Muscle layer of colon (tissue), 2 donors: ENCODE results near the gene MERTK.

Source experiments
- H3K27ac ChIP-seq: one replicate; pipeline ENCODE4 v1.7.0; 2013; ENCODE audit warnings: low read depth, mild to moderate bottlenecking, low read length, moderate library complexity
- H3K27me3 ChIP-seq, 2 donors: one replicate each; pipeline ENCODE4 v1.7.0; 2013; ENCODE audit warnings: low read length in 2 of 2, mild to moderate bottlenecking in 2 of 2; ENCODE audit not compliant: insufficient read depth in 2 of 2, control insufficient read depth in 1 of 2
- H3K36me3 ChIP-seq: one replicate; pipeline ENCODE4 v1.7.0; 2013; ENCODE audit warnings: mild to moderate bottlenecking, low read length; ENCODE audit not compliant: insufficient read depth
- H3K4me1 ChIP-seq: one replicate; pipeline ENCODE4 v1.7.0; 2013; ENCODE audit warnings: mild to moderate bottlenecking, low read length; ENCODE audit not compliant: insufficient read depth
- H3K4me3 ChIP-seq, 2 donors: one replicate each; pipeline ENCODE4 v1.7.0; 2013; ENCODE audit warnings: low read length in 2 of 2, low read depth in 1 of 2, mild to moderate bottlenecking in 1 of 2, moderate library complexity in 1 of 2
- H3K9ac ChIP-seq: one replicate; pipeline ENCODE4 v1.7.0; 2013; ENCODE audit warnings: low read length
- H3K9me3 ChIP-seq: one replicate; pipeline ENCODE4 v1.7.0; 2013; ENCODE audit warnings: mild to moderate bottlenecking, low read length
- donor health status: abdominal sarcoma.
- donor health status: Adenocarcinoma of cecum.

The MERTK gene

DNA sequence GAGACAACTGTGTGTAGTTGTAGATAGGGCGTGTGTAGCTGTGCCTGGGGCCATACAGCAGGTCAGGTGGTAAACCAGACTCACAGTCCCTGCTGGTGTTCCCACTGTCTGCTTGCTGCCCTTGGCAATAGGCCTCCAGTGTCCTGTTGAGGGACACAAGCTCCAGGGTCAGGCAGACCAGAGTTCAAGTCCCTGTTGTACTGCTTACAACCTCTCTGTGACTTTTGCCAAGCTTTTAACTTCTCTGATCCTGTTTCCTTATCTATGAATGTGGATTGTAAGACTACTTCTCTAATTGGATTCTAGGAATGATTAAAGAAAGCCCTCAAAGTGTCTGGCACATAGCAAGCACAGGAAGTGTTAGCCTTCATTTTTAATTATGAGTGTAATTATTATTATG lies 68.6 kb downstream of the MERTK start:
- H3K27ac ChIP-seq = no peak overlapping the region
- no peaks in the 10 kb centered on the region for H3K4me1 ChIP-seq
- no peaks in the 10 kb centered on the region for H3K27me3 ChIP-seq
- H3K9ac ChIP-seq = no peak overlapping the region
- no peak overlapping the region for H3K4me3 ChIP-seq
- no peaks in the 10 kb centered on the region for H3K9me3 ChIP-seq
- peaks cover 4% of the 10 kb centered on the region for H3K36me3 ChIP-seq

DNA sequence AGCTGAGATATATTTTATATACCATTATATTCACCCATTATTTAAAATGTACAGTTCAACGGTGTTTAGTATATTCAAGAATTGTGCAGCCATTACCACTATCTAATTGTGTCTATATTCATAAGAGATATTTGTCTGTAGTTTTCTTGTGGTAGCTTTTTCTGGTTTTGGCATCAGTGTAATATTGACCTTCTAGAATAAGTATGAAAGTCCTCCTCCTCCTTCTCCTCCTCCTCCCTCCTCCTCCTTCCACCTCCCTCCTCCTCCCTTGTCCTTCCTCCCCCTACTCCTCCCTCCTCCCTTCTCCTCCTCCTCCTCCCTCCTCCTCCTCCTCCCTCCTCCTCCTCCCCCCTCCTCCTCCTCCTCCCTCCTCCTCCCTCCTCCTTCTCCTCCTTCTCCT lies 72.0 kb downstream of the MERTK start:
- H3K9ac ChIP-seq = no peak overlapping the region
- no peak overlapping the region for H3K4me3 ChIP-seq
- no peak overlapping the region for H3K27ac ChIP-seq
- peaks cover 10% of the 10 kb centered on the region for H3K36me3 ChIP-seq
- no peaks in the 10 kb centered on the region for H3K4me1 ChIP-seq
- H3K27me3 ChIP-seq = no peaks in the 10 kb centered on the region
- no peaks in the 10 kb centered on the region for H3K9me3 ChIP-seq

DNA sequence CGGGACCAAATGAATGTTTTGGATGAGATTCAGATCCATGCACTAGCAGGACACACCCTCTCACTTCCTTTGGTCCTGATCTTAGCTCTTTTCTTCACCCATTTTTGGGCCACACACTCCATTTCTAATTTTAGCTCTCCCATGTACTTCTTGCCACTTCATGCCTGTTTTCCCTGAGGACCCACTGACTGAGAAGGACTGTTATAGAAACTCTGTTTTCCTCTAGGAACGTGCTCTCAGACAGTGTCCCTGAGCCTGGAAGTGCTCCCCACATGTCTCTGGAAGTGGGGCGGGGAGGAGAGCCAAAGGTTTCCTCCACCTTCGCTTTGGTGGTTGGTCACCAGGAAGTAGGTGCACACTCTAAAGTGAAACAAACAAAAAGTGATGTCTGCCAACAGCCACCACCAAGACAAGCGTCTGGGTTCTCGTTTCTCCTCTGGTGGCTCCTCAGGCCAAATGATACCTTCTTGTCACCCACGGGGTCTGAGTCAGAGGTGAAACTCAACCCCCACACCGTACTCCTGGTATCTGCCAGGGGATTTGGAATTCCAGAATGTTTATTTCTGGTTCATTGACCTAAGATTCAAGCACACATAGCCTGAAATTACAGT lies 74.7 kb downstream of the MERTK start:
- no peak overlapping the region for H3K4me3 ChIP-seq
- no peaks in the 10 kb centered on the region for H3K4me1 ChIP-seq
- H3K9ac ChIP-seq = no peak overlapping the region
- peaks cover 24% of the 10 kb centered on the region for H3K36me3 ChIP-seq
- H3K9me3 ChIP-seq = no peaks in the 10 kb centered on the region
- H3K27ac ChIP-seq = no peak overlapping the region
- H3K27me3 ChIP-seq = no peaks in the 10 kb centered on the region

DNA sequence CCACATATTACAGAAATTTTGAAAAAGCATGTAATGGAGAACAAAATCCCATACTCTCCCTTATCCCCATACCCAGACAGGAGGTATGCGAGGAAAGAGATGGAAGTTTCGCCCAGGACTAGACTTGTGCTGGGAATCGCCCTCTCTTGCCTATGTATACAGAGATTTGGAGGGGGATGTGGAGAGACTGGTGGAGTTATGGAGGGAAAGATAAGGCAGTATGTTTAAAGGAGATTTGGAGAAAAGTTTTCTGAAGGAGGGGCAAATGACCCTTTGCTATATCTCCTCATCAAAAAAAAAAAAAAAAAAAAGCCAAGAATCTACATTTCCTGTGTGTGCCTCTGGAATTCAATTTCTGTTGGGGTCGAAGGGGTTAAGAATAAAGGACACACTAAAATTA lies 75.3 kb downstream of the MERTK start:
- Histone ChIP-seq H3K9me3 (no peaks in the 10 kb centered on the region), H3K36me3 (peaks cover 20% of the 10 kb centered on the region), H3K4me3 (no peak overlapping the region), H3K27me3 (no peaks in the 10 kb centered on the region), H3K9ac (no peak overlapping the region), H3K4me1 (no peaks in the 10 kb centered on the region), H3K27ac (no peak overlapping the region)

DNA sequence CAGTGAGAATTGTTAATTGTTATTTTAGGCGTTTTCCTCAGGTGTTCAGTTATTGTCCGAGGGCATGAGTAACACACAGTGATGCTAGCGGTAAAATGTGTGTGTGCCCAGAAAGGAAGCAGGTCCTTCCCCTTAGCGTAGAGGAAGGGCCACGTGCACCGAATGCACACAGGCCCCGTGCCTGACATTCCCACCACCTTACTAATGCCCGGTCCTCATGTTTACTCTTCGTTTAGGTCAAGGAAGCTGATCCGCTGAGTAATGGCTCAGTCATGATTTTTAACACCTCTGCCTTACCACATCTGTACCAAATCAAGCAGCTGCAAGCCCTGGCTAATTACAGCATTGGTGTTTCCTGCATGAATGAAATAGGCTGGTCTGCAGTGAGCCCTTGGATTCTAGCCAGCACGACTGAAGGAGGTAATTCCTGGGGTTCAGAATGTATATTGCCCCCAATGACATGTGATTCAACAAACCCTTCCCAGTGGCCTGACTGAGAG lies 76.7 kb downstream of the MERTK start:
- no peak overlapping the region for H3K9ac ChIP-seq
- H3K4me1 ChIP-seq = no peaks in the 10 kb centered on the region
- no peaks in the 10 kb centered on the region for H3K27me3 ChIP-seq
- no peak overlapping the region for H3K4me3 ChIP-seq
- H3K27ac ChIP-seq = no peak overlapping the region
- H3K9me3 ChIP-seq = no peaks in the 10 kb centered on the region
- peaks cover 20% of the 10 kb centered on the region for H3K36me3 ChIP-seq

DNA sequence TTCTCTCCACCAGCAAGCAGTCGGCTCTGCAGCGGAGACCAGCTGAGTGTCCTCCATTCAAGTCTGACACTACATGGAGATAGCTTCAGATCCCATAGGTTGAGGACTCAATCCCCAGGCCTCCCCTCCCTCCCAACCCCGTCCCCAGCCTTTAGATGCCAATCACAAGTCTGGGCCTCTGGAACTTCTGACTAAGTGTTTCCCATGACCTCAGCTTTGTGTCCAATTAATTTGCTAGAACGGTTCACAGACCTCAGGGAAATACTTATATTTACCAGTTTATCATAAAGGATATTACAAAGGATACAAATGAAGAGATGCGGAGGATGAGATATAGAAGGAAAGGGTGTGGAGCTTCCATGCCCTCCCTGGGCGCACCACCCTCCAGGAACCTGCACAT lies 77.4 kb downstream of the MERTK start:
- H3K27ac ChIP-seq = no peak overlapping the region
- no peaks in the 10 kb centered on the region for H3K4me1 ChIP-seq
- no peaks in the 10 kb centered on the region for H3K27me3 ChIP-seq
- no peak overlapping the region for H3K4me3 ChIP-seq
- H3K9me3 ChIP-seq = no peaks in the 10 kb centered on the region
- H3K36me3 ChIP-seq = peaks cover 20% of the 10 kb centered on the region
- H3K9ac ChIP-seq = no peak overlapping the region

DNA sequence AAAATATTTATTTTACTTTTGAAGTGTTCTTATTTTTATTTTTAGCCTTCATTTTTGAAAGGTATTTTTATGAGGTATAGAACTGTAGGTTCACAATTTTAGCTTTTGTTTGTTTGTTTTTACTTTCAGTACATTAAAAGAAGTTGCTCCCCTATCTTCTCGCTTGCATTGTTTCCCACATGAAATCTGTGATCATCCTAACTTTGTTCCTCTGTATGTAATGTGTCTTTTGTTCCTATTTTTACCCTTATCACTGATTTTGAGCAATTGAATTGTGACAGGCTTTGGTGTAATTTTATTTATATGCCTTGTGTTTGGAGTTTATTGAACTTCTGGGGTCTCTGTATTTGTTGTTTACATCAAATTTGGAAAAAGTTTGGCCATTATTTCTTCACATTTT lies 78.8 kb downstream of the MERTK start:
- peaks cover 22% of the 10 kb centered on the region for H3K36me3 ChIP-seq
- H3K27ac ChIP-seq = no peak overlapping the region
- no peaks in the 10 kb centered on the region for H3K4me1 ChIP-seq
- no peaks in the 10 kb centered on the region for H3K27me3 ChIP-seq
- no peak overlapping the region for H3K4me3 ChIP-seq
- H3K9ac ChIP-seq = no peak overlapping the region
- no peaks in the 10 kb centered on the region for H3K9me3 ChIP-seq

DNA sequence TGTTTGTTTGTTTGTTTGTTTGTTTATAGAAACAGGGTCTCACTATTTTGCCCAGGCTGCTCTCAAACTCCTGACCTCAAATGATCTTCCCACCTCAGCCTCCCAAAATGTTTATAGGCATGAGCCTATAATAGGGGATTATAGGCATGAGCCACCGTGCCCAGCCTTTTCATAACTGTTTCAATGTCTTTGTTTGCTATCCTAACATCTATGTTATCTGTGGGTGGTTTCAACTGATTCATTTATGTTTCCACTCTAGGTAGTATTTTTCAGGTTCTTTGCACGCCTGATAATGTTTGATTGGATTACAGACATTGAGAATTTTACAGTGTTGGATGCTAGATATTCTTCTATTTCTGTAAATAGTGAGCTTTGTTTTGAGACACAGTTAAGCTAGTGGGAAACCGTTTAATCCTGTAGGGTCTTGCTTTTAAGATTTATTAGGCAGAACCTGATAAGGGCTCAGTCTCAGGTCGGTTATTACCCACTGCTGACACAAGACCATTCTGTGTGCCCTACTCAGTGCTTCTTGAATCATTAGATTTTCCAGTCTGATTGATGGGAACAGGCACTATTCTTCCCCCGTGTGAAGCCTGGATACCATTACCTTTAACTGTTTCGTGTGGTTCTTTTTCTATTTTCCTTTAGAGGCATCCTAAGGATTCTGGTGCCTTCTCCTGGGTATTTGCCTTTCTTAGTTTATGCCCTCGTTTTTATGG lies 80.2 kb downstream of the MERTK start:
- no peak overlapping the region for H3K9ac ChIP-seq
- H3K36me3 ChIP-seq = peaks cover 34% of the 10 kb centered on the region
- no peak overlapping the region for H3K27ac ChIP-seq
- no peak overlapping the region for H3K4me3 ChIP-seq
- no peaks in the 10 kb centered on the region for H3K27me3 ChIP-seq
- no peaks in the 10 kb centered on the region for H3K4me1 ChIP-seq
- no peaks in the 10 kb centered on the region for H3K9me3 ChIP-seq

DNA sequence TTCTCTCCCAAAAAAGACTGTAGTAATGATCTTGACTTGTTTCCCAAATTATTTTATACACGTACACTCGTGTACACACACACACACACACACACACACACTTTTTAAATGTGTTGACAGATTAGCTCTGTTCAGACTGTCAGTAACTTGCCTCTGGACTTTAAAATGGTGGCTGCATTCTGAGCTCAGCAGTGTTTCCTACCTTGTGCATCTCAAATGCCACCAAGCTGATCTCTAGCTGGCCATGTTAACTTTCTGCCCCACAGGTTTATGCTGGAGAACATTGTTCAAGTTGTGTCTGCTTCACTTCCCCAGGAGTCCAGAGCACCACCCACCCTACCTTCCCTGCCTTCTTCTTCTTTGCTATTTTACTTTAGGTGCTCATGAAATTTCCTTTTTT lies 83.3 kb downstream of the MERTK start:
- no peak overlapping the region for H3K9ac ChIP-seq
- H3K4me3 ChIP-seq = no peak overlapping the region
- H3K9me3 ChIP-seq = no peaks in the 10 kb centered on the region
- H3K4me1 ChIP-seq = no peaks in the 10 kb centered on the region
- H3K36me3 ChIP-seq = peaks cover 38% of the 10 kb centered on the region
- no peak overlapping the region for H3K27ac ChIP-seq
- no peaks in the 10 kb centered on the region for H3K27me3 ChIP-seq

DNA sequence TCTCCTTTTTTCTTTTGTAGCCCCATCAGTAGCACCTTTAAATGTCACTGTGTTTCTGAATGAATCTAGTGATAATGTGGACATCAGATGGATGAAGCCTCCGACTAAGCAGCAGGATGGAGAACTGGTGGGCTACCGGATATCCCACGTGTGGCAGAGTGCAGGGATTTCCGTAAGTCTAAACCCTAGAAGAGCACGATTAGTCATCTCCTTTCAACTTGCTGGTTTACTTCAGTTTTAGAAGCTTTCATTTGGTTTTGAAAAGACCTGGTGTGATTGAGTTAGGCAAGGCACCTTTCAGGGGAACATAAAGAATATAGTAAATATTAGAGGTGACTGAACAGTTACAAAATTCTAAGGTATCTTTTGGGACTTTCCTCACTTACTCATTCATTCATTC lies 84.4 kb downstream of the MERTK start:
- H3K27ac ChIP-seq = no peak overlapping the region
- H3K9ac ChIP-seq = no peak overlapping the region
- no peaks in the 10 kb centered on the region for H3K4me1 ChIP-seq
- no peaks in the 10 kb centered on the region for H3K27me3 ChIP-seq
- H3K4me3 ChIP-seq = no peak overlapping the region
- no peaks in the 10 kb centered on the region for H3K9me3 ChIP-seq
- H3K36me3 ChIP-seq = peaks cover 33% of the 10 kb centered on the region

DNA sequence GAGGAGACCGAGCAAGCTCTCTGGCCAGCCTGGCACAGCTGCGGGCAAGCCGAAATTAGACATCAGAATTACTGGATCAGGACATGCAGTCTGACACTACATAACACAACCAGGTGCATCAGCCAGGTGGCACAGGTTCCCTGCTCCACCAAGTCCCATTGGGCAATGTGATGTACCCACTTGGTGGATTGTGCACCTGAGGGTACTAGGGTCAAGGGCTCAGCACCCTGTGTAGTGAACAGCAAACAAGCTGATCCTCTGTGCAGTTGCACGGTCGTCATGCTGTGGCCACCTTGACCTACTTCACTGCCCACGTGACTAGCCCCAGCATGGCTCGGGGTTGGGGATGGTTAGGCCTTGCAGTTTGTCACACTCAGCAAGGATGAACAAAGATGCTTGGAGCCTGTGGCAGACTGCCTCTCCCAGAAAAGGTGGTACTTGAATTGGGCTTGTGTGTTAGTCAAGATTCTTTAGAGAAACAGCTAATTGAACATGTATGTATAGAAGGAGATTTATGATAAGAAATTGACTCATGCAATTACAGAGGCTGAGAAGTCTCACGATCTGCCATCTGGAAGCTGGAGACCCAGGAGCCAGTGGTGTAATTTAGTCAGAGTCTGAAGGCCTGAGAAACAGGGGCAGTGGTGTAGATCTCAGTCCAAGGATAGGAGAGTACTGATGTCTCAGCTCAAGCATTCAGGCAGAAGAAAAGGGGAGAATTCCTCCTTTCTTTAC lies 85.2 kb downstream of the MERTK start:
- no peak overlapping the region for H3K9ac ChIP-seq
- no peak overlapping the region for H3K4me3 ChIP-seq
- H3K27me3 ChIP-seq = no peaks in the 10 kb centered on the region
- no peaks in the 10 kb centered on the region for H3K4me1 ChIP-seq
- H3K36me3 ChIP-seq = peaks cover 33% of the 10 kb centered on the region
- no peaks in the 10 kb centered on the region for H3K9me3 ChIP-seq
- H3K27ac ChIP-seq = no peak overlapping the region
